Uterus (tissue), 4 donors: Measurements from ENCODE around the gene PSMC3. TPM values are rescaled to one million over a fixed set of nuclear protein-coding genes. Genes with fewer than 3 reads are reported as not detected.

ENCODE experiments used
- DNase-seq, 2 donors: peaks; one replicate each; pipeline ENCODE4 v3.0.0-alpha.2; 2019 to 2020
- H3K27ac ChIP-seq, 2 donors: fragments of 200-600 bp; sonication (generic); 1 replicate in 1 of 2; 2 replicates in 1 of 2; pipeline ENCODE4 v1.5.1; 2016 to 2018
- H3K27me3 ChIP-seq, 2 donors: fragments of 200-600 bp; sonication (generic); one replicate each; pipeline ENCODE4 v1.5.1; 2018 to 2019; ENCODE audit warnings: control low read depth in 1 of 2
- H3K36me3 ChIP-seq, 2 donors: fragments of 200-600 bp; sonication (generic); one replicate each; pipeline ENCODE4 v1.5.1; 2019; ENCODE audit warnings: control low read depth in 1 of 2
- H3K4me1 ChIP-seq, 2 donors: fragments of 200-600 bp; sonication (generic); one replicate each; pipeline ENCODE4 v1.5.1; 2018 to 2019; ENCODE audit warnings: control low read depth in 1 of 2
- H3K4me3 ChIP-seq, 2 donors: fragments of 200-600 bp; sonication (generic); 1 replicate in 1 of 2; 2 replicates in 1 of 2; pipeline ENCODE4 v1.5.1; 2018 to 2019; ENCODE audit warnings: mild to moderate bottlenecking in 1 of 2
- H3K9me3 ChIP-seq, 2 donors: fragments of 200-600 bp; sonication (generic); one replicate each; pipeline ENCODE4 v1.5.1; 2019; ENCODE audit warnings: control low read depth in 1 of 2
- POLR2A ChIP-seq, 2 donors: fragments of 450-650 bp; IDR thresholded peaks; one replicate each; pipeline ENCODE4 v1.6.1; 2016; ENCODE audit warnings: antibody characterized with exemption in 2 of 2, mild to moderate bottlenecking in 1 of 2, moderate library complexity in 1 of 2
- intact Hi-C: fragments of 100-400 bp; cut with DNase I; formaldehyde crosslinking; loops from one replicate; pipeline ENCODE4 v1.15.1; 2023; ENCODE audit warnings: low total_unique reads
- total RNA-seq, 4 donors: library from RNA; depleted of rRNA in 3 of 4; stranded (reverse); fragments of >200 nt in 3 of 4; gene quantifications; one replicate each; pipeline versions ENCODE4 v1.1.0 to v1.2.4, GENCODE V29; 2014 to 2023
- TF ChIP-seq, protein P1 (sequence below), 4 experiments: fragments of 200-600 bp in 2 of 4; fragments of 450-650 bp in 2 of 4; sonication (generic) in 2 of 4; IDR thresholded peaks; one replicate each; pipeline ENCODE4 v1.5.1; 2016 to 2019; ENCODE audit warnings: antibody characterized with exemption in 4 of 4, mild to moderate bottlenecking in 2 of 4, moderate library complexity in 1 of 4
- donor health status: DM: yes; HTN: yes; CAD: no.

PSMC3 gene
- total RNA-seq, 4 donors from 2014 or later, result 43.8 to 161 (median 96.2) TPM

GRCh38 chr11:47409440-47410369 is 16.5 kb downstream of the PSMC3 start:
- Histone ChIP-seq H3K27ac (peak overlapping the region; percentile 97), H3K36me3 (no peaks in the 10 kb centered on the region), H3K4me3 (peak overlapping the region; percentile 77 to 89), H3K27me3 (no peaks in the 10 kb centered on the region), H3K4me1 (peaks cover 3 to 33% of the 10 kb centered on the region in 2 donors), H3K9me3 (no peaks in the 10 kb centered on the region)
- intact Hi-C loops, result no loop called here
- TF ChIP-seq POLR2A (IDR thresholded peaks at IDR 0.05), result no peak
- TF ChIP-seq, protein P1, sequence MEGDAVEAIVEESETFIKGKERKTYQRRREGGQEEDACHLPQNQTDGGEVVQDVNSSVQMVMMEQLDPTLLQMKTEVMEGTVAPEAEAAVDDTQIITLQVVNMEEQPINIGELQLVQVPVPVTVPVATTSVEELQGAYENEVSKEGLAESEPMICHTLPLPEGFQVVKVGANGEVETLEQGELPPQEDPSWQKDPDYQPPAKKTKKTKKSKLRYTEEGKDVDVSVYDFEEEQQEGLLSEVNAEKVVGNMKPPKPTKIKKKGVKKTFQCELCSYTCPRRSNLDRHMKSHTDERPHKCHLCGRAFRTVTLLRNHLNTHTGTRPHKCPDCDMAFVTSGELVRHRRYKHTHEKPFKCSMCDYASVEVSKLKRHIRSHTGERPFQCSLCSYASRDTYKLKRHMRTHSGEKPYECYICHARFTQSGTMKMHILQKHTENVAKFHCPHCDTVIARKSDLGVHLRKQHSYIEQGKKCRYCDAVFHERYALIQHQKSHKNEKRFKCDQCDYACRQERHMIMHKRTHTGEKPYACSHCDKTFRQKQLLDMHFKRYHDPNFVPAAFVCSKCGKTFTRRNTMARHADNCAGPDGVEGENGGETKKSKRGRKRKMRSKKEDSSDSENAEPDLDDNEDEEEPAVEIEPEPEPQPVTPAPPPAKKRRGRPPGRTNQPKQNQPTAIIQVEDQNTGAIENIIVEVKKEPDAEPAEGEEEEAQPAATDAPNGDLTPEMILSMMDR (IDR thresholded peaks at IDR 0.05), result no peak
- DNase-seq, result no peak

DNA sequence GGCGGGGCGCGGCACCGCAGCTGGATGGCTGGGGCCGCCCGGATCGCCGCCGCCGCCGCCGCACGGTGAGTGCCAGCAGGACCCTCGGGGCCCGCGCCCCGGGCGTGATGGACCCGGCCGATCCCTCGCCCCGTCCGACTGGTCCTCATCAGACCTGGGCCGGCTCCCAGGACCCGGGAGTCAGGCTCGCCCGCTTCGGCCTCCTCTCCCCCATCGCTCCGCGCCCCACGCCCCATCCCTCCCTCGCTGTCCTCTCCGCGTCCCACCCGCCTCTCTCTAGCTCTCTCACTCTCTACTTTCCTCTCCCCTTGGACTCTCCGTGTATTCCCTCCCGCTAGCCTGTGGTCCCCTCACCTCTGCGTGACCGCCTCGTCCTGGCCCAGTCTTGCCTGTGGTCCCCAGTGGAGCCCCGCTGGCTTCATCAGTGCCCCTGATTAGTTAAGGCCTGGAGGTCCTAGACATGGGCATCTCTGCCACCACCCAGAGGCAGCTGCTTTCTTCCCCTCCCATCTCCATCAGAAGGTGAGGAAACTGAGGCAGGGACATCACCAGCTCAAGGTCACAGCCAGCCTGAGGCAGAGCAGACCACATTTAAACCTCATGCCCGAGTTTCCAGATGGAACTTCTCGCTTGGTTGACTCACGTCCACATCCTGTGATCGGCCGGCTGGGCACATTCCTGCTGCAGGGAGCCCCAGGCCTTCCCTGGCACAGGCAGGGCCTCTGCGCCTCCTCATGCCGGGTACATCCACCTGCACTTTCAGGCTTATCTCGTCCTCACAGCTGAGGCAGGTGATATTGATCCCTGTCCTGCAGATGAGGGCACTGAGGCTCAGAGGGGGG is 17.4 kb downstream of the PSMC3 start:
- H3K27me3 ChIP-seq, result no peaks in the 10 kb centered on the region
- H3K9me3 ChIP-seq, result no peaks in the 10 kb centered on the region
- H3K36me3 ChIP-seq, result no peaks in the 10 kb centered on the region
- peak overlapping the region; percentile 77 to 89 for H3K4me3 ChIP-seq
- TF ChIP-seq POLR2A (IDR thresholded peaks at IDR 0.05), result peak in 1 of 2 donors; percentile 4
- TF ChIP-seq, protein P1 (IDR thresholded peaks at IDR 0.05), result no peak
- peak overlapping the region; percentile 97 for H3K27ac ChIP-seq
- intact Hi-C loops, result no loop called here
- peaks cover 3 to 27% of the 10 kb centered on the region in 2 donors for H3K4me1 ChIP-seq
- peak; percentile 56 to 65 for DNase-seq

- Histone ChIP-seq H3K27ac (peak within 1 kb of the TSS; percentile 97), H3K27me3 (no peaks in the 10 kb centered on the region), H3K9me3 (no peaks in the 10 kb centered on the region), H3K4me3 (peak within 1 kb of the TSS; percentile 77 to 89), H3K4me1 (peaks cover 3 to 27% of the 10 kb centered on the region in 2 donors), H3K36me3 (no peaks in the 10 kb centered on the region)
- intact Hi-C loops, result no loop called here
- TF ChIP-seq POLR2A (IDR thresholded peaks at IDR 0.05), result peak; percentile 52 to 98
- TF ChIP-seq, protein P1 (IDR thresholded peaks at IDR 0.05), result peak; percentile 78 to 97 (median 90)
- peak; percentile 93 to 94 for DNase-seq
Measured at GRCh38 chr11:47407746-47408590, 18.3 kb downstream of the PSMC3 start, which contains the start of gene SLC39A13. Gene SLC39A13, plus strand, starts transcription at chr11:47408590. Its CDS starts 1,505 bp downstream, at chr11:47410095.

GRCh38 chr11:47406896-47407745 is 19.1 kb downstream of the PSMC3 start:
- no peaks in the 10 kb centered on the region for H3K27me3 ChIP-seq
- H3K4me3 ChIP-seq, result peak overlapping the region; percentile 48 to 50
- TF ChIP-seq POLR2A (IDR thresholded peaks at IDR 0.05), result no peak
- no peak for DNase-seq
- no peaks in the 10 kb centered on the region for H3K36me3 ChIP-seq
- peak overlapping the region; percentile 94 to 97 for H3K27ac ChIP-seq
- peaks cover 3 to 25% of the 10 kb centered on the region in 2 donors for H3K4me1 ChIP-seq
- H3K9me3 ChIP-seq, result no peaks in the 10 kb centered on the region
- intact Hi-C loops, result no loop called here
